Measurements from ENCODE around the gene CCDC149. TPM values are rescaled to one million over a fixed set of nuclear protein-coding genes. Genes with fewer than 3 reads are reported as not detected.

The CCDC149 gene
- total RNA-seq, 3 donors from 2014 or later (not counting 1 experiment from before 2014, with no cell fraction given): 0.14 to 0.86 (median 0.43) TPM

DNA sequence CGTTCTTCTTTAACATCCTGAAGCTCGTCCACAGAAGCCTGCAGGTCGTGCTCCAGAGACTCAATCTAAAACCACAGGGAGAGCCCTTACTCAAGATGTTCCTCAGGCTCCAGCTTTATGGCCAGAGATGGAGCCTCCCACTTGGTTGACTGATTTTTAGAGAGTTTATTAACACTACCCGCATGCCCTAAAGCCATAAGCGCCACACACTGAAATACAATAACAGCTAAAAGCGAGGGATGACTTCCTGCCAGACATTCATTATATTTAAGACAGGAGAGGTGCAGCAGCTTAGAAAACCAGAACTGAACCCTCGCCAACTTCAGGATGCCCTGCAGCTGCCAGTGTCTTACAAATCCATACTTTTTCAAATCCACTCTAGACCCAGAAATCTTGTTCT lies 75.5 kb downstream of the CCDC149 start:
- TF ChIP-seq, protein P1, sequence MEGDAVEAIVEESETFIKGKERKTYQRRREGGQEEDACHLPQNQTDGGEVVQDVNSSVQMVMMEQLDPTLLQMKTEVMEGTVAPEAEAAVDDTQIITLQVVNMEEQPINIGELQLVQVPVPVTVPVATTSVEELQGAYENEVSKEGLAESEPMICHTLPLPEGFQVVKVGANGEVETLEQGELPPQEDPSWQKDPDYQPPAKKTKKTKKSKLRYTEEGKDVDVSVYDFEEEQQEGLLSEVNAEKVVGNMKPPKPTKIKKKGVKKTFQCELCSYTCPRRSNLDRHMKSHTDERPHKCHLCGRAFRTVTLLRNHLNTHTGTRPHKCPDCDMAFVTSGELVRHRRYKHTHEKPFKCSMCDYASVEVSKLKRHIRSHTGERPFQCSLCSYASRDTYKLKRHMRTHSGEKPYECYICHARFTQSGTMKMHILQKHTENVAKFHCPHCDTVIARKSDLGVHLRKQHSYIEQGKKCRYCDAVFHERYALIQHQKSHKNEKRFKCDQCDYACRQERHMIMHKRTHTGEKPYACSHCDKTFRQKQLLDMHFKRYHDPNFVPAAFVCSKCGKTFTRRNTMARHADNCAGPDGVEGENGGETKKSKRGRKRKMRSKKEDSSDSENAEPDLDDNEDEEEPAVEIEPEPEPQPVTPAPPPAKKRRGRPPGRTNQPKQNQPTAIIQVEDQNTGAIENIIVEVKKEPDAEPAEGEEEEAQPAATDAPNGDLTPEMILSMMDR (IDR thresholded peaks at IDR 0.05): no peak
- WGBS (ENCODE audit: insufficient coverage): 77% methylated on average over 7 of the region's 7 CpGs
- no peak overlapping the region for H3K4me3 Mint-ChIP-seq
- ATAC-seq (no peak), DNase-seq (no peak)
- H3K36me3 Mint-ChIP-seq: no peaks in the 10 kb centered on the region
- H3K9me3 Mint-ChIP-seq: no peaks in the 10 kb centered on the region
- H3K27ac Mint-ChIP-seq: no peak overlapping the region
- no peak overlapping the region for H3K27ac ChIP-seq (ENCODE audit: low read length)
- H3K4me3 ChIP-seq (ENCODE audit: low read length): no peak overlapping the region
- no peaks in the 10 kb centered on the region for H3K9me3 ChIP-seq (ENCODE audit: control insufficient read depth, insufficient read depth, low read length)
- H3K4me1 Mint-ChIP-seq: no peaks in the 10 kb centered on the region
- no peaks in the 10 kb centered on the region for H3K4me1 ChIP-seq (ENCODE audit: control insufficient read depth, insufficient read depth, low read length)
- no peaks in the 10 kb centered on the region for H3K36me3 ChIP-seq (ENCODE audit: control insufficient read depth, insufficient read depth, low read length)
- H3K27me3 Mint-ChIP-seq (ENCODE audit: low read depth in 2 of 2): no peaks in the 10 kb centered on the region
- no peaks in the 10 kb centered on the region for H3K27me3 ChIP-seq (ENCODE audit: control insufficient read depth, insufficient read depth, low read length)
- intact Hi-C loops (cut with micrococcal nuclease): no loop called here

DNA sequence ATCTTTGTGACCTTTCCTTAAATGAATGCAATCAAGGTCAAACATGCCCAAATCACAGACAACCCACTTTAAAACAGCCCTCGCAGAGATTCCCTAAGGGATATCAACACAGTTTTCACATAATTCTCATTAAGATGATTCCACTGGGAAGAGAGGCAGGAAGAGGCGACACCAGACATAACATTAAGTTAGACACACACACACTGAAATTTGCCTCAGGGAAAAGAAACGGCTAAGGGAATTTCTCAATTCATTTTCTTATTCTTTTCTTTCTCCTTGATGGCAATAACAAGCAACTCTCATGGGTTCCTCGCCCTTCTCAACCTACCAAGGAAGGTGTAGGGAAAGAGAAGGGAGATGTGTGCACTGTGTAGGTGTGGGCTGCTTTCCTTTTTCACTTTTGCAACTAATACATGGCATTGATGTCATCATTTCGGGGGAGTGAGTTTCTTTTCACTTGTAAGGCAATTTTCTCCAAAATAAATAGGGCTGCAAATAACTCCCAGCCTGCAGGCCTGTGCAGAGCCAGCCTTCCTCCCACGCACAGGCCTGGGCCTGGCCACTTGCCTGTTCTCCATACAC lies 76.1 kb downstream of the CCDC149 start:
- Mint-ChIP-seq H3K36me3 (no peaks in the 10 kb centered on the region), H3K27me3 (ENCODE audit: low read depth in 2 of 2) (no peaks in the 10 kb centered on the region), H3K9me3 (no peaks in the 10 kb centered on the region), H3K4me1 (no peaks in the 10 kb centered on the region), H3K4me3 (no peak overlapping the region), H3K27ac (no peak overlapping the region)
- ATAC-seq (no peak), DNase-seq (no peak)
- no peaks in the 10 kb centered on the region for H3K36me3 ChIP-seq (ENCODE audit: control insufficient read depth, insufficient read depth, low read length)
- H3K4me3 ChIP-seq (ENCODE audit: low read length): no peak overlapping the region
- H3K27me3 ChIP-seq (ENCODE audit: control insufficient read depth, insufficient read depth, low read length): no peaks in the 10 kb centered on the region
- WGBS (ENCODE audit: insufficient coverage): 89% methylated on average over 5 of the region's 6 CpGs
- H3K27ac ChIP-seq (ENCODE audit: low read length): no peak overlapping the region
- no peaks in the 10 kb centered on the region for H3K4me1 ChIP-seq (ENCODE audit: control insufficient read depth, insufficient read depth, low read length)
- H3K9me3 ChIP-seq (ENCODE audit: control insufficient read depth, insufficient read depth, low read length): no peaks in the 10 kb centered on the region
- intact Hi-C loops (cut with micrococcal nuclease): no loop called here
- TF ChIP-seq, protein P1 (IDR thresholded peaks at IDR 0.05): no peak

DNA sequence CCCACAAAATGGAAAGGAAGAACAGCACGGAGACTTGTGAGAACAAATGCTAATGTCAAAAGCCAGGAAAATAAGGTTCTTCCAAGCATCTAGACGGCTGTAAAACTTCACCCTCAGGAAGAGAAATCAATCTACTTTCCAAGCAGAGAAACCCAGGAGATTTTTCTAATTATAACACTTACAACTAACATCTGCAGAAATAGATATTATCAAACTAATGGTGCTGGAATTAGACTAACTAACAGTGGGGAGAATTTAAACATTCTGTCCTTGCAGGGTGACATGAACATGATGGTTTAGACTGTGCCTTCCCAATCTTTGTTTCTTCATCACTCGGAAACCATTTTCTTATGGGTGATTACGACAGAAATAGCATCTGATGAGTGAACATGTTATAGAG lies 77.1 kb downstream of the CCDC149 start:
- H3K27ac Mint-ChIP-seq: no peak overlapping the region
- TF ChIP-seq, protein P1 (IDR thresholded peaks at IDR 0.05): no peak
- no peaks in the 10 kb centered on the region for H3K27me3 ChIP-seq (ENCODE audit: control insufficient read depth, insufficient read depth, low read length)
- ATAC-seq (no peak), DNase-seq (no peak)
- no peaks in the 10 kb centered on the region for H3K4me1 Mint-ChIP-seq
- no peaks in the 10 kb centered on the region for H3K27me3 Mint-ChIP-seq (ENCODE audit: low read depth in 2 of 2)
- no peaks in the 10 kb centered on the region for H3K9me3 ChIP-seq (ENCODE audit: control insufficient read depth, insufficient read depth, low read length)
- H3K9me3 Mint-ChIP-seq: no peaks in the 10 kb centered on the region
- H3K36me3 Mint-ChIP-seq: no peaks in the 10 kb centered on the region
- no peak overlapping the region for H3K27ac ChIP-seq (ENCODE audit: low read length)
- no peak overlapping the region for H3K4me3 Mint-ChIP-seq
- no peak overlapping the region for H3K4me3 ChIP-seq (ENCODE audit: low read length)
- WGBS (ENCODE audit: insufficient coverage): 94% methylated on average over 3 of the region's 4 CpGs
- no peaks in the 10 kb centered on the region for H3K36me3 ChIP-seq (ENCODE audit: control insufficient read depth, insufficient read depth, low read length)
- intact Hi-C loops (cut with micrococcal nuclease): no loop called here
- H3K4me1 ChIP-seq (ENCODE audit: control insufficient read depth, insufficient read depth, low read length): no peaks in the 10 kb centered on the region

DNA sequence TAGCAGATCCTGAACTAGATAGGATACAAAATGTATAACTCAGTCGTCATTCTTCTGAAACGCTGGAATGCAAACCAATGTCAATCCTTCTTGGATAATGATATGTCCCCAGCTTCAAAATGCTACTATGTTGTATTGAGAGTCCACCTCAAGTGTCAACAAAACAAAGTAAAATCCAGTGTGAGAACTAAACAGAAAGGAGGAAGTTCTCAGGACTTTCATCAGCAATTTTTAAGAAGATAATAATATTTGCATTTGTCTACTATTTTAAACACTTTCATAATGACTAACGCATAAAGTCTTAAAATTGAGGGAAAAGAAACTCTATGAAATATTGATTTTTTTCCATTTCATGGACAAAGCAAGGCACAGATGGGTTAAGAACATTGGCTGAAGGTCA lies 81.2 kb downstream of the CCDC149 start:
- ATAC-seq (no peak), DNase-seq (no peak)
- H3K4me3 Mint-ChIP-seq: no peak overlapping the region
- no peak overlapping the region for H3K27ac Mint-ChIP-seq
- no peaks in the 10 kb centered on the region for H3K36me3 Mint-ChIP-seq
- WGBS (ENCODE audit: insufficient coverage): 90% methylated on average over 3 of the region's 3 CpGs
- TF ChIP-seq, protein P1 (IDR thresholded peaks at IDR 0.05): no peak
- Histone ChIP-seq H3K4me3 (ENCODE audit: low read length) (no peak overlapping the region), H3K27me3 (ENCODE audit: control insufficient read depth, insufficient read depth, low read length) (no peaks in the 10 kb centered on the region), H3K27ac (ENCODE audit: low read length) (no peak overlapping the region), H3K36me3 (ENCODE audit: control insufficient read depth, insufficient read depth, low read length) (no peaks in the 10 kb centered on the region), H3K4me1 (ENCODE audit: control insufficient read depth, insufficient read depth, low read length) (no peaks in the 10 kb centered on the region), H3K9me3 (ENCODE audit: control insufficient read depth, insufficient read depth, low read length) (no peaks in the 10 kb centered on the region)
- H3K4me1 Mint-ChIP-seq: no peaks in the 10 kb centered on the region
- H3K9me3 Mint-ChIP-seq: peaks cover 0 to 2% of the 10 kb centered on the region in 2 donors
- intact Hi-C loops (cut with micrococcal nuclease): no loop called here
- no peaks in the 10 kb centered on the region for H3K27me3 Mint-ChIP-seq (ENCODE audit: low read depth in 2 of 2)
